ENCODE measurements around the gene EEIG2. TPM values are rescaled to one million over a fixed set of nuclear protein-coding genes. Genes with fewer than 3 reads are reported as not detected.

The EEIG2 gene
- total and polyA plus RNA-seq, 4 donors, result 3.7 to 24.6 (median 9.7) TPM

GRCh38 chr1:108572182-108572581 lies 12.3 kb downstream of the EEIG2 start:
- H3K9me3 ChIP-seq (ENCODE audit: control insufficient read depth in 4 of 4, insufficient read depth in 3 of 4, low read length in 3 of 4), result no peaks in the 10 kb centered on the region
- no peak for ATAC-seq (ENCODE audit: insufficient read depth, low FRiP score)
- WGBS, 2 donors, result 83 to 89% methylated on average over 5 of the region's 5 CpGs

GRCh38 chr1:108573183-108573582 lies 13.3 kb downstream of the EEIG2 start:
- H3K27me3 ChIP-seq (ENCODE audit: control insufficient read depth in 3 of 3, insufficient read depth in 3 of 3, low read length in 2 of 3), result no peaks in the 10 kb centered on the region
- 94 to 98% methylated on average over 2 of the region's 2 CpGs for WGBS, 2 donors
- H3K9ac ChIP-seq (ENCODE audit: insufficient read depth in 1 of 2, low read length in 2 of 2), result no peak overlapping the region
- H3K27ac ChIP-seq (ENCODE audit: low read depth in 1 of 2, low read length in 1 of 2), result no peak overlapping the region
- peaks cover 0 to 2% (median 0%) of the 10 kb centered on the region in 4 donors for H3K36me3 ChIP-seq (ENCODE audit: control insufficient read depth in 4 of 4, insufficient read depth in 4 of 4, low read length in 4 of 4)
- H3K4me1 ChIP-seq (ENCODE audit: control insufficient read depth in 5 of 5, insufficient read depth in 5 of 5, low read length in 5 of 5), result no peaks in the 10 kb centered on the region
- DNase-seq (no peak), ATAC-seq (ENCODE audit: insufficient read depth, low FRiP score) (no peak)
- no peak for TF ChIP-seq CTCF (IDR thresholded peaks at IDR 0.05; ENCODE audit: control extremely low read depth, extremely low read depth)
- no peak overlapping the region for H3K4me3 ChIP-seq
- H3K9me3 ChIP-seq (ENCODE audit: control insufficient read depth in 4 of 4, insufficient read depth in 3 of 4, low read length in 3 of 4), result no peaks in the 10 kb centered on the region

More at GRCh38 chr1:108572182-108572581, 12.3 kb downstream of the EEIG2 start:
- no peak for DNase-seq
- no peaks in the 10 kb centered on the region for H3K4me1 ChIP-seq (ENCODE audit: control insufficient read depth in 5 of 5, insufficient read depth in 5 of 5, low read length in 5 of 5)
- no peak for TF ChIP-seq CTCF (IDR thresholded peaks at IDR 0.05; ENCODE audit: control extremely low read depth, extremely low read depth)
- no peak overlapping the region for H3K4me3 ChIP-seq
- no peaks in the 10 kb centered on the region for H3K27me3 ChIP-seq (ENCODE audit: control insufficient read depth in 3 of 3, insufficient read depth in 3 of 3, low read length in 2 of 3)
- H3K36me3 ChIP-seq (ENCODE audit: control insufficient read depth in 4 of 4, insufficient read depth in 4 of 4, low read length in 4 of 4), result peaks cover 0 to 2% (median 0%) of the 10 kb centered on the region in 4 donors
- H3K27ac ChIP-seq (ENCODE audit: low read depth in 1 of 2, low read length in 1 of 2), result no peak overlapping the region
- no peak overlapping the region for H3K9ac ChIP-seq (ENCODE audit: insufficient read depth in 1 of 2, low read length in 2 of 2)

- no peaks in the 10 kb centered on the region for H3K27me3 ChIP-seq (ENCODE audit: control insufficient read depth in 3 of 3, insufficient read depth in 3 of 3, low read length in 2 of 3)
- no peak overlapping the region for H3K27ac ChIP-seq (ENCODE audit: low read depth in 1 of 2, low read length in 1 of 2)
- H3K9me3 ChIP-seq (ENCODE audit: control insufficient read depth in 4 of 4, insufficient read depth in 3 of 4, low read length in 3 of 4), result no peaks in the 10 kb centered on the region
- H3K4me3 ChIP-seq, result no peak overlapping the region
- peaks cover 0 to 2% (median 0%) of the 10 kb centered on the region in 4 donors for H3K36me3 ChIP-seq (ENCODE audit: control insufficient read depth in 4 of 4, insufficient read depth in 4 of 4, low read length in 4 of 4)
- H3K9ac ChIP-seq (ENCODE audit: insufficient read depth in 1 of 2, low read length in 2 of 2), result no peak overlapping the region
- no peak for TF ChIP-seq CTCF (IDR thresholded peaks at IDR 0.05; ENCODE audit: control extremely low read depth, extremely low read depth)
- ATAC-seq (ENCODE audit: insufficient read depth, low FRiP score), result no peak
- H3K4me1 ChIP-seq (ENCODE audit: control insufficient read depth in 5 of 5, insufficient read depth in 5 of 5, low read length in 5 of 5), result no peaks in the 10 kb centered on the region
- DNase-seq, result no peak
Observed at GRCh38 chr1:108574008-108574407, 14.1 kb downstream of the EEIG2 start.

GRCh38 chr1:108575375-108575774 lies 15.5 kb downstream of the EEIG2 start:
- Histone ChIP-seq H3K27ac (ENCODE audit: low read depth in 1 of 2, low read length in 1 of 2) (no peak overlapping the region), H3K9me3 (ENCODE audit: control insufficient read depth in 4 of 4, insufficient read depth in 3 of 4, low read length in 3 of 4) (peaks cover 0 to 5% (median 0%) of the 10 kb centered on the region in 4 donors), H3K27me3 (ENCODE audit: control insufficient read depth in 3 of 3, insufficient read depth in 3 of 3, low read length in 2 of 3) (no peaks in the 10 kb centered on the region), H3K4me3 (no peak overlapping the region), H3K36me3 (ENCODE audit: control insufficient read depth in 4 of 4, insufficient read depth in 4 of 4, low read length in 4 of 4) (peaks cover 0 to 2% (median 0%) of the 10 kb centered on the region in 4 donors), H3K4me1 (ENCODE audit: control insufficient read depth in 5 of 5, insufficient read depth in 5 of 5, low read length in 5 of 5) (no peaks in the 10 kb centered on the region), H3K9ac (ENCODE audit: insufficient read depth in 1 of 2, low read length in 2 of 2) (no peak overlapping the region)
- TF ChIP-seq CTCF (IDR thresholded peaks at IDR 0.05; ENCODE audit: control extremely low read depth, extremely low read depth), result no peak
- DNase-seq (no peak), ATAC-seq (ENCODE audit: insufficient read depth, low FRiP score) (no peak)
